GM21528 (cell line): Measurements from ENCODE around the gene TTBK1.
"Not testable (repeated sequence)": the region's sequence is repeated elsewhere in the genome, so short reads cannot be mapped to it uniquely, and the experiment has no call there.

ENCODE experiments used
- ATAC-seq: cut with Tn5 transposase; IDR thresholded peaks from one replicate; pipeline ENCODE4 v1.9.1; 2021; ENCODE audit warnings: mild to moderate bottlenecking, moderate library complexity; ENCODE audit not compliant: unreplicated experiment, low FRiP score

Gene TTBK1

GRCh38 chr6:43299338-43300293 is 56.3 kb downstream of the TTBK1 start:
- no peak for ATAC-seq

- ATAC-seq: no peak
These were observed 58.0 kb downstream of the TTBK1 start for GRCh38 chr6:43301081-43301870.

GRCh38 chr6:43302126-43302525 is 58.8 kb downstream of the TTBK1 start:
- ATAC-seq: no peak

- not testable (repeated sequence) for ATAC-seq
These were observed 59.7 kb downstream of the TTBK1 start for GRCh38 chr6:43303006-43303405.

GRCh38 chr6:43303751-43304331 is 60.6 kb downstream of the TTBK1 start:
- ATAC-seq: no peak

GRCh38 chr6:43304361-43304760 is 61.1 kb downstream of the TTBK1 start:
- ATAC-seq: no peak

GRCh38 chr6:43304882-43305281 is 61.6 kb downstream of the TTBK1 start:
- no peak for ATAC-seq

- no peak for ATAC-seq
These were observed 62.8 kb downstream of the TTBK1 start for GRCh38 chr6:43306086-43306485.

GRCh38 chr6:43307451-43308100 is 64.3 kb downstream of the TTBK1 start:
- no peak for ATAC-seq

GRCh38 chr6:43308101-43308989 is 65.1 kb downstream of the TTBK1 start, which contains the start of gene CRIP3:
TSS of gene CRIP3 (minus strand) at chr6:43308826. CDS start at chr6:43308792, 34 bp downstream.
- peak; percentile 49 for ATAC-seq

- ATAC-seq: no peak
These were observed 65.8 kb downstream of the TTBK1 start for GRCh38 chr6:43308990-43309477.

- no peak for ATAC-seq
These were observed 66.9 kb downstream of the TTBK1 start for GRCh38 chr6:43310134-43310533.

GRCh38 chr6:43310624-43311023 is 67.3 kb downstream of the TTBK1 start:
- ATAC-seq: no peak

GRCh38 chr6:43311666-43312065 is 68.4 kb downstream of the TTBK1 start:
- no peak for ATAC-seq

GRCh38 chr6:43313813-43314212 is 70.5 kb downstream of the TTBK1 start:
- no peak for ATAC-seq

- ATAC-seq: no peak
These were observed 74.7 kb downstream of the TTBK1 start for GRCh38 chr6:43318011-43318410.

- ATAC-seq: no peak
These were observed 82.6 kb downstream of the TTBK1 start for GRCh38 chr6:43325876-43326275.

- no peak for ATAC-seq
These were observed 85.2 kb downstream of the TTBK1 start for GRCh38 chr6:43328528-43328927.

- ATAC-seq: no peak
These were observed 88.2 kb downstream of the TTBK1 start for GRCh38 chr6:43331470-43331869.
